MG63 (cell line): ENCODE results near the gene WNK1. TPM values are rescaled to one million over a fixed set of nuclear protein-coding genes. Genes with fewer than 3 reads are reported as not detected.
"Not testable (repeated sequence)": the region's sequence is repeated elsewhere in the genome, so short reads cannot be mapped to it uniquely, and the experiment has no call there.

Experiments used
- DNase-seq: peaks from one replicate; pipeline ENCODE4 v3.0.0-alpha.2; 2020
- H3K27me3 ChIP-seq: fragments of 250-450 bp; sonication (Bioruptor Pico); 2 replicates; pipeline ENCODE4 v1.5.1; 2020; ENCODE audit warnings: mild to moderate bottlenecking, moderate library complexity
- H3K36me3 ChIP-seq: fragments of 250-450 bp; sonication (Bioruptor Pico); 2 replicates; pipeline ENCODE4 v1.5.1; 2020; ENCODE audit warnings: mild to moderate bottlenecking, moderate library complexity
- H3K4me3 ChIP-seq: fragments of 250-450 bp; sonication (Bioruptor Pico); 2 replicates; pipeline ENCODE4 v1.5.1; 2020; ENCODE audit warnings: mild to moderate bottlenecking, moderate library complexity
- H3K9me3 ChIP-seq: fragments of 250-450 bp; sonication (Bioruptor Pico); 2 replicates; pipeline ENCODE4 v1.5.1; 2020; ENCODE audit warnings: mild to moderate bottlenecking, moderate library complexity
- total RNA-seq: library from RNA; depleted of rRNA; stranded (reverse); fragments of >200 nt; shearing (Covaris generic); gene quantifications from 2 replicates; pipeline ENCODE4 v1.2.3, GENCODE V29; 2014; ENCODE audit warnings: low replicate concordance; rRNA removed

Gene WNK1
- total RNA-seq, result 21.6 and 25.0 TPM in 2 replicates

DNA sequence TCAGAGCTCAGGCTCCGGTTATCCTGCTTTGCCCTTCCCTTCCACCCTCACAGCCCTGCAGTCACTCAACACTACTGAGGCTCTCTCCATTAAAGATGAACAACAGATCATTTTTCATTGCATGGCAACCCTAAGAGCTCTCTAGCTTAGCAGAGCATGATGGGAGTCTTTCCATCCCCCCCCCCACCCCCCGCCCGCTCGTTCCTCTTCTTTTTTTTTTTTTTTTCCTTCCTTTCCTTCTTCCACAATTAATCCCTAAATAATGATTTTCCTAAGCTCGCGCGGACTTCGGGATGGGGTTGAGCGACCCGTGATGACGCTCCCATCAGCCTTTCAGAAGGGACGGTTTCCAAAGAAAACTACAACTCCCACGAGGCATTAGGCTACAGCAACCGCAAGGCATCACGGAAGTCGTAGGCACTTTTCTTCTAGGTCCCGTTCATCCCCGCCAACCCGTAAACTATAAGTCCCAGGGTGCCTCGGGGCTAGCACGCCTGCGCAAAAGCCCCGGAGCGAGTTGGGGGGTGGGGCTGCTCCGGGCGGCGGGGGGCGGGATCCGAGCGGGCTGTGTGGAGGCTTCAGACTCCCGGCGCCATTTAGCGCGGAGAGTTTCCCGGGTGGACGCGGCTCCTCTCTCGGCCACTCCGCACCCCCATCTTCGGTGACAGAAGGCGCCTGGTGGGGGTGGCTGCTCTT is at the start of gene WNK1:
Gene WNK1, plus strand, starts transcription at position 581 of the 696 bp plus-strand sequence. CDS start 987 bp downstream, outside the sequence.
- Histone ChIP-seq H3K36me3 (peaks cover 20% of the 10 kb centered on the region), H3K9me3 (no peaks in the 10 kb centered on the region), H3K4me3 (peak within 1 kb of the TSS; percentile 78), H3K27me3 (no peaks in the 10 kb centered on the region)
- peak; percentile 99 for DNase-seq

DNA sequence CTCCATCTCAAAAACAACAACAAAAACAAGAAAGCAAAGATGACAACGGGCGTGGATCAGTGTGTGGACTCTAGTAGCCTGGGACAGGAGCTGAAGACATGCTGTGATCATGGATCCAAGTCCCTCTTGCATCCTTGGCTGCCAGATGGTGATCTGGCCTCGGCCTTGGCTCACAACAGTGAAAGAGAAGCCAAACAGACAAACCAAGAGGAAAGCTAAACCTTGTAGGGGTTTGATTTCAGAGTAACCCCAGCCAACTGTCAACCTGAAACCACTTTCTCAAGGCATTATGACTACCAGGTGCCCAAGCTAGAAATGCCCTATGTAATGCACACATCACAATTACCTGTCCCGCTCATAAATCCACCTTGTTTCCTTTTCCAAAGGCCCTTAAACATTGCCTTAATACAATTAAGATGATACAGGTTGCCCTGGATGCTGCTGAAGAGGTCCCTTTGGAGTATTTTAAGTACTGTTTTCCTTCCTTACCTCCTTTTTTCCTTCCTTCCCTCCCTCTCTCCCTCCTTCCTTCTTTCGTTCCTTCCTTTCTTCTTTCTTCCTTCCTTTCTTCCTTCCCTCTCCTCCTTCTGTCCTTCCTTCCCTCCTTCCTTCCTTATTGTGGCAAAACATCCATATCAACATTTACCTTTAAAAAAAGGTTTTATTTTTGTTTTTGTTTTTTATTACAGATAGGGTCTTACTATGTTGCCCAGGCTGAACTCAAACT is 47.7 kb upstream of the WNK1 start:
- H3K27me3 ChIP-seq, result no peaks in the 10 kb centered on the region
- H3K4me3 ChIP-seq, result no peak overlapping the region
- H3K36me3 ChIP-seq, result no peaks in the 10 kb centered on the region
- no peaks in the 10 kb centered on the region for H3K9me3 ChIP-seq
- DNase-seq, result no peak

DNA sequence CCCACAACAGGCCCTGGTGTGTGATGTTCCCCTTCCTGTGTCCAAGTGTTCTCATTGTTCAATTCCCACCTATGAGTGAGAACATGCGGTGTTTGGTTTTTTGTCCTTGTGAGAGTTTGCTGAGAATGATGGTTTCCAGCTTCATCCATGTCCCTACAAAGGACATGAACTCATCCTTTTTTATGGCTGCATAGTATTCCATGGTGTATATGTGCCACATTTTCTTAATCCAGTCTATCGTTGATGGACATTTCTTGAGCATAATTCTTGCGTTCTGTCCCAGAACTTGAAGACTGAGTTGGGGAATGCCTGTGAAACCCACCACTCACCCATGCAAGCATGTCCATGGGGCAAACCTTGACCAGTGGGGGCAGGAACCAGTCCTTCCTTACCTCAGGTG is 44.3 kb upstream of the WNK1 start:
- not testable (repeated sequence) for DNase-seq, H3K4me3 ChIP-seq, H3K9me3 ChIP-seq, H3K36me3 ChIP-seq, H3K27me3 ChIP-seq

DNA sequence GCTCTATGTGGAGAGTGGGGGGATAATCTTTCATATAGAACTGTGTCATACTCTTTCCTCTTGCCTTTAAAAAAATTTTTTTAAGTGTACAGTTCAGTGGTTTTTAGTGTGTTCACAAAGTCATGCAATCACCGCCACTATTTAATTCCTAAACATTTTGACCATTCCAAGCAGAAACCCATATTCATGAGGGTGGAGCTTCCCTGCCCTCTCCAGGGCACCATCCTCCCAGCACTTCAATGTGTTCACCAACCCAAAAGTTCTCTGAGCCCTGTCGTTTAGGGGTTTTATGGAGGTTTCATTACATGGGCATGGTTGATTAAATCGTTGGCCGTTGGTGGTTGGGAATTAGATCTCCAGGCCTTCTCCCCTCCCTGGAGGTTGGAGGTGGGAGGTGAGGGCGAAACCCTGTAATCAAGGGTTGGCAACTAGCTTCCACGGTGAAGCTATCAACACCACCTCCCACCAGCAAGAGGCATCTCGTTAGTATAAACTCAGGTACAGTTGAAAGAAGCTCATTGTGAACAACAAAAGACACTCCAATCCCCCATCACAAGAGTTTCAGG is 42.8 kb upstream of the WNK1 start:
- Histone ChIP-seq H3K9me3 (no peaks in the 10 kb centered on the region), H3K27me3 (no peaks in the 10 kb centered on the region), H3K36me3 (no peaks in the 10 kb centered on the region), H3K4me3 (no peak overlapping the region)
- DNase-seq, result no peak

DNA sequence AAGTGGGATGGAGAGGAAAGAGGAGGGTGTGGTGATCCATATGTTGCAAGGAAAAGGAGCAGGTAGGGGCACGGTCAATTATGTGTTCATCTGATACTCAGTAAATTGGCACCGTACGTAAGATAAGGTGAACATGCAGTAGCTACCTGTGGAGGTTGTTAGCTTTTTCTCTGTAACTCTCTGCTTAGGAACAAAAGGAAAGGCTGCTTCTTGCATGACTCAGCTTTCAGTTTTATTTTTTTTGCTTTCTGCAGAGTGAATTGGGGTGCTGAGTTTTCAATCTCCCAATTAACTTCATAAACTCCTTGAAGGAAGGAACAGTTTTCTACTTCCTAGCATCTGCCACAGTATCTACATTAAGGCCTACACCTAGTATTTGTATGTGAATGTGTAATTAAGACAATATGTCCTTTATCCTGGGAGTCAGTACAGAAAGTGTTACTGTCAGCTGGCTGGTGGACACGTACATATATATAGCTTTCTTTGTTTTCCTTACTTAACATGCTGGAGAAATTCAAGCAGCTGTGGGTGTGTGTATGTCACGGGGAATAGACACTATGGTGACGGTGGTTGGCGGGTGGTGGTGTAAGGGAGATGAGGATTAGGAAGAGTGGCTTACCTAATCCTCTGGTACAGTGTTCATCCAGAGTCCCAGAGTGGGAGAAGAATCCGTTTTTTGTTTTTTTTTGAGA is 40.1 kb upstream of the WNK1 start:
- Histone ChIP-seq H3K27me3 (no peaks in the 10 kb centered on the region), H3K36me3 (no peaks in the 10 kb centered on the region), H3K4me3 (no peak overlapping the region), H3K9me3 (no peaks in the 10 kb centered on the region)
- no peak for DNase-seq

DNA sequence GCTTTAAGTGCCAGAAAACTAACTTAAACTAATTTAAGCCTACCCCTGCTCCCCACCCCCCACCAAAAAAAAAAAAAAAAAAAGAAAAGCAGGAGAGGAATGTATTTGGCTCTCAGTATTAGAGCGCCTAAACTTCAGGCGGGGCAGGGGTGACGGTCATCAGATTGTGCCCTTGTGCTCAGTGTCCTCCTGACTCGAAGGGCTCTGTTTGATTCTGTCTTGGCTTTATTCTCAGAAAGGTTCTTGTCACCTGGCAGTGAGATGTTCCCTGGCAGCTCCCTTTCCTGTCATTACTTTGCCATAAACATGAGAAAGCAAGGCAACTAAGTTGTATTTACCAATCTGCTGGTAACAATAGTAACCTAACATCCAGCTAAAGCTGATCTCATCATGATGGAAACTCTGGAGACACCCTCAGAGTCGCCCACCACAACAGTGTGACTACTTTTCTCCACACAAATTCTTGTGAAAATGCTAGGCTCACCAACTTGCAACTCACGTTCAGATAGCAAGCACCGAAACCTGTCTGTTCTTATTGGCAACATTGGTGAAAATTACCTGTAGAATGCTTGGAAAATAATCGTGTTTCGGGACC is 39.0 kb upstream of the WNK1 start:
- Histone ChIP-seq H3K27me3 (no peaks in the 10 kb centered on the region), H3K9me3 (no peaks in the 10 kb centered on the region), H3K4me3 (no peak overlapping the region), H3K36me3 (no peaks in the 10 kb centered on the region)
- no peak for DNase-seq

DNA sequence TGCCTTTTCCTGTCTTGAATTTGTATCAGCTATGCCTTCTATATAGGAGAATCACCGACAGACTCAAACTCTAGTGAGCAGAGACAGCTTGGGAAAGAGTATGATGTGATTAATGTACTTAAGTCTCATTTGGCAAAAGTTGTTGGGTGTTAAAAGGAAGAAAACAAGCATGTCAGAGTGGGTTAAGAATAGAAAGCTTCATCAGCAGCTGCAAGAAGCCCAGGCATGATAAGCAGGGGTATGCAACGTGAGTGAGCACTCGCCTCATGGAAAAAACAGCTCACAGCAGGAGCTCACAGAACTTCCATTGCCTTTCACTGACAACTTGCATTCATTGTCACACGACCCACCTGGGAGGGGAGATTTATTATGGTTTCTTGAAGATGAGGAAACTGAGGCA is 35.9 kb upstream of the WNK1 start:
- Histone ChIP-seq H3K9me3 (no peaks in the 10 kb centered on the region), H3K27me3 (no peaks in the 10 kb centered on the region), H3K4me3 (no peak overlapping the region), H3K36me3 (no peaks in the 10 kb centered on the region)
- no peak for DNase-seq

DNA sequence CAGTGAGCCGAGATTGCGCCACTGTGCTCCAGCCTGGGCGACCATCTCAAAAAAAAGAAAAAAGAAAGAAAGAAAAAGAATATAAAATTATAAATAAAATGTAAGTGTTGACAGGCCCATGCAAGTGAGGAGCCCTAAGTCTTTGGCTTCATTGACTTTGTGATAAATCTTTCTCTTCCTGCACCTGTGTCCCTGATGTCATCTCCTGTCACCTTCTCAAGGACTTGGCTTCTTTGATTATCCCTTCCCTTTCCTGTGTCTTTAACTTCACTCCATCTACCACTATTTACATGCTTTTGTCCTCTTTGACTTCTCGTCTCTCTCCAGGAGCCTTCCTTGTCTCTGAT is 33.6 kb upstream of the WNK1 start:
- H3K36me3 ChIP-seq, result no peaks in the 10 kb centered on the region
- no peaks in the 10 kb centered on the region for H3K9me3 ChIP-seq
- DNase-seq, result no peak
- H3K27me3 ChIP-seq, result no peaks in the 10 kb centered on the region
- H3K4me3 ChIP-seq, result no peak overlapping the region

DNA sequence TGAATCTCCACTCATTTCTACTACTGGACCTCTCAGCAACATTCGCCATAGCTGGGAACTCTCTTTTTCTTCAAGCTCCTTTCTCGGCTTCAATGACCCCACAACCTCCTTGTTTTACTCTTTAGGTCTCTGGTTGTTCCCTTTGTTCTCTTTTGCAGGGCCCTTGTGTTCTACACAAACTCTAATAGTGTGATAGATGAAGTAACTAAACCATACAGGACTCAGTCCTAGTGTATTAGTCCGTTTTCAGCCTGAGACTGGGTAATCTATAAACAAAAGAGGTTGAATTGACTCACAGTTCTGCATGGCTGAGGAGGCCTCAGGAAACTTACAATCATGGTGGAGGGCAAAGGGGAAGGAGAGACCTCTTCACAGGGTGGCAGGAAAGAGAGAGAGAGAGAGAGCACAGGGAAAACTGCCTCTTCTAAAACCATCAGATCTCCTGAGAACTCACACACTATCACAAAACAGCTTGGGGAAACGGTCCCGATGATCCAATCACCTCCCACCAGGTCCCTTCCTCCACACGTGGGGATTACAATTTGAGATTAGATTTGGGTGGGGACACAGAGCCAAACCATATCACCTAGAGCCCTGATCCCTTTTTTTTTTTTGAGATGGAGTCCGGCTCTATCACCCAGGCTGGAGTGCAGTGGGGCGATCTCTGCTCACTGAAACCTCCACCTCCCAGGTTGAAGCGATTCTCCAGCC is 32.0 kb upstream of the WNK1 start:
- Histone ChIP-seq H3K27me3 (no peaks in the 10 kb centered on the region), H3K4me3 (no peak overlapping the region), H3K36me3 (no peaks in the 10 kb centered on the region), H3K9me3 (no peaks in the 10 kb centered on the region)
- no peak for DNase-seq

DNA sequence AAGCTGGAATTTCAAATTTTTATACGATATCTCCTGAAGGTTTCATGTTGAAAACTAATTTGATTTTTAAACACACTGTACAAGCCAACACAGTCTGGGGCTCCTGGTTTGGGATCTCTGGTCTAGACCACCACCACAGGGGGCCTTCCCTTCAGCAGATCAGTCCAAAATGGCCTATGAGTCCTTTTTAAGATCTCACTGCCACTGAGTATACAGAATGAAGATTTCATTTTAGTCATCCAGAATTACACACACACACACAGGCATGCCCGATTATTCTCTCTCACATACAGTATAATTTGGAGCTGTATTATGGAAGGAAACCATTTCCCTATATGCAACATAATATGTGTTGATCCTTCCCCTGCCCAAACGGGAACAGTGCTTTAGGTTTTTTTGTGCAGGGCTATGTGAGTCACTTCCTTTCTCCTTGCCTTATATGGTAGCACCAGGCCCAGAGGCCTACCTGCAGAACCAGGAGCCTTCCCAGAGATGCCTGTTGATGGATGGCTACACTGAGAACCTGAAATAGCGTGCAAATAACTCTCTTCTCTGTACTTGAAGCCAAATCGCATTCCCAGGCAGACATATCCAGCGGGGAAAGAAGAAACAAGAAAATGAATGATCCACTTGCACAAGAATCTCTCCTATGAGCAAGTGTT is 28.1 kb upstream of the WNK1 start:
- no peak overlapping the region for H3K4me3 ChIP-seq
- no peaks in the 10 kb centered on the region for H3K27me3 ChIP-seq
- H3K9me3 ChIP-seq, result no peaks in the 10 kb centered on the region
- no peaks in the 10 kb centered on the region for H3K36me3 ChIP-seq
- no peak for DNase-seq

DNA sequence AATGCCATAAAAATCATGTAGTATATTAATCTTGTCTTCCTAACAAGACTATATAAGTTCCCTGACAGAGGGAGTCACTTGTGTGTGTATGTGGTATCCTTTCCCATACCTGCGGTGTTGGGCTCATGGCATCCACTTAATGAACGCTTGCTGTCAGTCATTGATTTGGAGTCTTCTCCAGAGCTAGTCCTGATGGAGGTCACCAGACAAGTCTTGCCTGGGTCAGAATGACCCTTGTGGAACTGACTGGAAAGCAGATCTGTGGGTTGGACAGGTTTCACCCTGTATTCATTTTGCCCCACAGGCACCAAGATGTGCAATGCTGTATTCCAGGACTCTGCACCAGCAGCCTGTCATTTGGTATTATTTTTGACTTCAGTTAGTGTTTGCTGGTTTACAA is 27.3 kb upstream of the WNK1 start:
- Histone ChIP-seq H3K4me3 (no peak overlapping the region), H3K36me3 (no peaks in the 10 kb centered on the region), H3K27me3 (no peaks in the 10 kb centered on the region), H3K9me3 (no peaks in the 10 kb centered on the region)
- no peak for DNase-seq

DNA sequence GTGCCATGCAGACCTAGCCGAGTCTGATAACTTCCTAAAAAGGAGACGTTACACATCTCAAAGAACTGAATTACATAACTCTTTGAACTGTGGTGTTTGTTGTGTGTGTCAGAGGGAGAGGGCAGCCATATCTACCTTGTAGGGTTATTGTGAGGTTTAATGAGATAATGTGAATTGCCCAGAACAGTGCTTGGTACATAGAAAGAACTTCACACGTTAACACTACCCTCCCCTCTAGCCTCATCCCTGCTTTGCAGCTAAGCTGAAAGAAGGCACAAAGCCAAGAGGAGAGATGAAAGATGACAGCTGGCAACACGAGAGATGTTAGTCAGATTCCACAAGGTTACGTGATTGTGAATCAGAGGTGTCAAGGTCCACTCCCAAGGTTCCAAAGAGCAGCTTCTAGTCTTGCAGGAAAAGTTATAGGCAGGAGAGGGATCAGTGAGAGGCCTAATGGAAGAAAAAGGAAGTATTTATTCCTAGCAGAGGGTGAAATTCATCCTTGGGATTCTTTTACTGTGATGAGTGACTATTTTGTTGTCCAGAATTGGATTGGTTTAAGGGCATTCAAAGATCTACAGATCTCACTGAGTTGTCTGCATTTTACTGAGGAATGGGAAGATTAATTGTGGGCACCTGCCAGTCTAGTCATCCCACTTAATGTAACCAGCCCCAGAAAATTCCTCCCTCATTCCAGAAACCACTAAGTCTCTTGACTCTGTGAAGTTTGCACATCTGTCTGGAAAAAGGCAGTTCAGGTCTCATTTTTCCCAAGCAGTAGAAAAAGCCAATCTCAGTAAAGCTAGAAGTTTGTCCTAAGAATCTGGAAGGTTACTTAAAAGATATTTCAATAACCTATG is 25.9 kb upstream of the WNK1 start:
- Histone ChIP-seq H3K27me3 (no peaks in the 10 kb centered on the region), H3K9me3 (no peaks in the 10 kb centered on the region), H3K36me3 (no peaks in the 10 kb centered on the region), H3K4me3 (no peak overlapping the region)
- peak; percentile 64 for DNase-seq

DNA sequence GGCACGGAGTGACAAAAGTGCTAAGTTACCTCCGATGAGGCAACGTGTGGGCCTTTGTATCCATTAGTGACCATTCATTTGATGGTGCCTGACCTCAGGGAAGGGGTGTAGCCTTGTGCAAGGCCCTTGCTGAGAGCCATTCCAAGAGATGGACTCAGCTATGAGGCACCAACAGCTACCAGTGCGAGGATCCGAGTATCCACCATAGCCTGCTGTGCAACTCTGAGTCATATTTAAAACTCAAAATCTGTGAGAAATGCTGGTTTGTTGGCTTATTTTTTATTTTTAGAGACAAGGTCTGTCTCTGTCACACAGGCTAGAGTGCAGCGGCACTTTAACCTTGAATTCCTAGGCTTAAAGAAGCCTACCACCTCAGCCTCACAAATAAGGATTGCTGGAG is 25.1 kb upstream of the WNK1 start:
- Histone ChIP-seq H3K27me3 (no peaks in the 10 kb centered on the region), H3K9me3 (no peaks in the 10 kb centered on the region), H3K4me3 (no peak overlapping the region), H3K36me3 (no peaks in the 10 kb centered on the region)
- peak; percentile 82 for DNase-seq

DNA sequence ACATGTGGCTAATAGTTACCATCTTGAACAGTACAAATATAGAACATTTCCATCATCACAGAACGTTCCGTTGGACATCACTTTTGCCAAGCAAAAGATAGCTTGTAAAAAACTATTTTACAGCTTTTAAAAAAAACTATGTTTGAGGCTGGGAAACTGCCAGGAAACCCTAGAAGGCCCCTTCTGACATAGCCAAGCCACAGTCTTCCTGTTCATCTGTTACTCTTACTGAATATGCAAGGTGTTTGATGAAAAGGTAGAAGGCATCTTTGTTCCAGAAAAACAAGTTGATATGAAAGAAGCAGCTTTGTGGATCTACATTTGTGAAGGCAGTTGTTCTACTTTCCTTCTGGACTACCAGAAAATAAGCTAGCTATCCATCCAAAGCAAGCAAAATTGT is 23.6 kb upstream of the WNK1 start:
- H3K9me3 ChIP-seq, result no peaks in the 10 kb centered on the region
- H3K36me3 ChIP-seq, result no peaks in the 10 kb centered on the region
- no peaks in the 10 kb centered on the region for H3K27me3 ChIP-seq
- no peak for DNase-seq
- no peak overlapping the region for H3K4me3 ChIP-seq

DNA sequence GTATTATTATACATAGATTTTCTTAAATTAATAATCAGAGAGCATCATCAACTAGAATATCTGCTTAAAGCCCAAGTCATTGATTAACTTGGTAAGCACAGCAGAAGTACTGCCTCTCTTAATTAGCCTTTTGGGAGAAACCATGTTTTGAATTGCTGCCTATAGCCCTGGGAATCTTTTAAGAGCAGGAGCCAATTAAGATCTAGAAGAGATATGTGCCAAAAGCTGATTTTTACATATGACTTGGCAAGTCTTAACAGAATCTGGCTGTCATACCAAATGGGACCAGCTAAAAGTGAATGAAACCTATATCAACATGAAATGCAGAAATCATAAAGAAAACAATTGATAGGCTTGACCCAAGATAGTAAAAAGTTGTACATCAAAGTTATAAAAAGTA is 23.2 kb upstream of the WNK1 start:
- no peaks in the 10 kb centered on the region for H3K27me3 ChIP-seq
- H3K9me3 ChIP-seq, result no peaks in the 10 kb centered on the region
- no peak for DNase-seq
- H3K4me3 ChIP-seq, result no peak overlapping the region
- no peaks in the 10 kb centered on the region for H3K36me3 ChIP-seq
